CD4-positive, alpha-beta T cell treated with Interleukin-6 at 100 ng/mL for 8 hours (primary cell): ENCODE measurements around the gene TANGO2.

ENCODE experiments used
- DNase-seq: peaks from one replicate; pipeline ENCODE4 v3.0.0-alpha.2; 2020; ENCODE audit warnings: mixed read lengths, low spot score

The TANGO2 gene

DNA sequence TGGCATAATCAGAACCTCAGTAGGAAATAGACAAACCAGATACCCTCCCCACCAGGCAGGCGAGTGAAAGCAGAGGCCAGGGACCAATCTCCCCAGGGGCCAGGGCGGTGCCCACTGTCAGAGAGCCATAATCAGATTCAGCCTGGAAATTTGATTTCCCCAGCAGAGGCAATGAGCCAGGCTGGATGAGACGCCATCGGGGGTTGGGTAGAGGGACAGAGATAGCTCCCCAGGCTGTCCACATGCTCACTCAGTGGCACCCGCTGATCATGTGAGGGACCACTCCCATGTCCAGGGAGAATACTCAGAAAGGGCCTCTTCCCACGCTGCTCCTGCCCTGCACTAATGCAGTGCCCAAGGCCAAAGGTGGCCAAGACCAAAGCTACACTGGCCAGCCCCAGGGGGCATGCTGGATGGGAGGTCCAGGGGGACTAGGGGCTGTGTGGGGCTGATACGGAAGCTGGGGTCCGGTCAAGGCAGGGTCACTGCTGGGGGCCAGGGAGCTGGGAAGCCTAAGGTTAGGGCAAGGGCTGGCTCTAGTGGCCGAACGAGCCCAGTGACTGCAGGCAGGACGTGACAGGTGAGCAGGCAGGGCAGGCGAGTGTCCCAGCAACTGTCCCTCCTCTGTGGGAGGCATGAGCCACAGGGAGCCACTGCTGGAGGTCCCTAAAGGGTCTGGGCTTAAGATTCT is 24.1 kb upstream of the TANGO2 start:
- no peak for DNase-seq

DNA sequence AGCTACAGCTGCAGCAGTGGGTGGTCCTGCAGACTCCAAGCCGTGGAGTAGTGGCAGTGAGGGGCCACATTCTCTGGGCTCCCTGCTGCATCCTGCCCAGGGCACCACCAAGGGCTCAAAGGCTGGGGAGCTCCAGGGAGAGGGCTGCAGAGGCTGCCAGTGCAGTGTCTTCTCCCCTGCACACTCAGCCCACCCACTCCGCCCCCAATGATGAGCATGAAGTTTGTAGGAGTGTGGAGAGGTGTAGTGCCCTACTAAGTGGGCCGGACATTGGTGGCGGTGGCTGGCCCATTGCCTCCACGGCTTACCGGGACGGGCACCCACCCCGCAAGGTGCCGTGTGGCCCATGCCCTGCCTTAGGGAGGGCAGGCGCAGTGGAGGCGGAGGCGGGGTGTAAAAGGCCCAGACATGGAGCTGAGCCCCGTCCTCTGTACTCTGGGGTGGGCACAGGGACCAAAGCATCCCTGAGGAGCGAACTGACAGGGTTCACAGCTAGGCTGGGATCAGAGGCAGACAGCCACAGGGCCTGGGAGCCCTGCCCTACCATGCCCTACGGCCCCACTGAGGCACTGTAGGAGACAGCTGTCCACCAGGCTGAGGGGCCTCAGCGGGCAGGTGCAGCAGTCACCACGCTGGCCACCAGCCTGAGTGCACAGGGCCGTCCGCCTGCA is 23.2 kb upstream of the TANGO2 start:
- DNase-seq, result no peak

DNA sequence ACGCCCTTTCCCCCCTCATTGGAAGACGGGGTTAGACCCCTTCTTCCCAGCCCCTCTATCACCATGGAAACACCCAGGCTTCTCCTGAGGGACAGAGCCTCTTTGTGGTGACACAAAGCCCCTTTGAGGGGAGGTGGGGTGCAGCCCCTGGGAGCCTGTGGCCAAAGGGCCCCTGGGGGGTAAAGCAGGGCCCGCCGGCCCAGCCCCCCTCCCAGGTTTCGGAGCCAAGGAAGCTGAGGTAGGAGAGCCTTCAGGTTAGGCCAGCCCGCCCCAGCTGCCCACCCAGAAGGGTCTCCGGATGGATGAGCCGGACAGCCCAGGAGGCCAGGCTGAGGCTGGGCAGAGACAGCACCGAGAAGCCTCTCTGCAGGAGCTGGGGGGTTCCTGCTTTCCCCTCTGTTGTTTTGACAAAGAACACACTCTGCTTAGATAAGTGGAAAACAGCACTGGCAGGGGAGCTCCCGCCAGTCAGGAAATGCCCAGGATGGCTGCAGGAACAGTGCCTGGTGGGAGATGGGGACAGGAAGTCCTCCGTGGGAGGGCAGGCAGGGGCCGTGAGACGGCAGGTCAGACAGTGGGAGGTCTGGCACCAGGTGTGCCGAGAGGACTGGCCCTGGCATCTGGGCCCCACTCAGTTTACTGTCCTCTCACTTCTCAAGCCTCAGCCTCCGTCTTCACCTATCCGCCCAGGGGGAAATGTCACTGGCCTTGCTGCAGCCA is 22.5 kb upstream of the TANGO2 start:
- DNase-seq, result no peak

DNA sequence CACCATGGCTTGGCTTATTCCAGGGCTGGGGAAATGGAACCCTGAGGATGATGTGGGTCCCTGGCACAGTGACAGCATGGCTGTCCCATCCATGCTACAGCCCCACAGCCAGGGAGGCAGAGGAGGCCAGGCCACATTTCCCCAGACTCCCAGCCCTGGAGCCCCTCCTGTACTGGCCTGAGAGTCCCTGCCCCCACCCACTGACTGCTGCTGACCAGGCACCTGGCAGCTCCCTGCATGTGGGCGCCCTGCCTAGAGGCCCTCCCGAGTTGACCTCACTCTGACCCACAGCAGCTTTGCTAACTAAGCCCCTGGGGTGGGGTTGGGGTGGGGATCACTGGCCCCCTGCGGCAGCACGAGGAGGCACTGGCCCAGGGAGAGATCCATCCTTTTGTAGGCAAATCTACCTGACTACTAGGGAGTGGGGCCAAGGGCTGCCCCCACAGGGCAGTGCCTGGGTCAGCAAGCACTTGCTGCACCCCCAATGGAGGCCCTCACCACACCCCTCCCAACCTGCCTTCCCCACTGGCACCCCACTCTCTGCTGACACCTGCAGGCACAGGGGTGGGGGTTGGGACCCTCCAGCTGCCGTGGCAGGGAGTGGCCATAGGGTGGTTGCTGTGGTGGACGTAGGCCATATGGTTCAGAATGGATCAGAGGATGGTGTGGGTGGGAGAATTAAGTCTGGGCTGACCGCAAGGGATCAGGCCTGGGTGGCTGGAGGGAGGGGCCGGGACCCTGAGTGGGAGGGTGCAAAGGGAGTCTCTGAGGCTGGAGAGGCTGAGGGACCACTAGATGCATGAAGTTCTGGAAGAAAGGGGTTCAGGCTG is 21.7 kb upstream of the TANGO2 start:
- no peak for DNase-seq

DNA sequence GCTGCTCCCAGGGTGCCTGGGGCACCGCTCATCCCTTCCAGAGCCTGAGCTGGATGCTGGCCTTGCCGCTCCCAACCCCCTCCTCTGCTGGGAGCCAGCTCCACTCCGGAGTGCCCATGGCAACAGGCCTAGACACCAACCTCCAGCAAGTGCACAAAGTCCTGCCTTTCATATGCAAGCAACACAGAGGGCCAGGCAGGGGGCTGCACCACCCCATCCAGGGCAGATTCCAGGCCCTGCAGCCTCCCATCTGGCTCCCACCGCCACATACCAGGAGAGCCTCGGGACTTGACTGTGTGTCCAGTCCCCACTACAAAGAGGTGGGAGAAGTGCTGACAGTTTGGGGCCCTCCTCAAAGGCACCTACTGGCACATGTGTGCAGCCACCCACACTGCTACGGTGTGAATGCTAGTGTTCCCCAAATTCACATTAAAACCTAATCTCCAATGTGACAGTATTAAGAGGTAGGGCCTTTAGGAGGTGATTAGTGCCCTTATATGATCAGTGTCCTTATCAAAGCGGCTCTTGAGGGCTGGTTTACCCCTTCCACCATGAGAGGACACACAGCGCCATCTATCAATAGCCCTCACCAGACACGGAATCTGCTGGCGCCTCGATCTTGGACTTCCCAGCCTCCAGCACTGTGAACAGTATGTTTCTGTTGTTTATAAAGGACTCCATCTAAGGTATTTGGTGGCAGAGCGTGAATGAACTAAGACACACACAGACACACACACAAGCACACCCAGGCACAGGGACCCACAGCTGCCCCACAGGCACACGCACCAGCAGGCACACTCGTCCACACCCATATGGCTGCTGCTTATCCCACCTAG is 20.4 kb upstream of the TANGO2 start:
- DNase-seq, result no peak

DNA sequence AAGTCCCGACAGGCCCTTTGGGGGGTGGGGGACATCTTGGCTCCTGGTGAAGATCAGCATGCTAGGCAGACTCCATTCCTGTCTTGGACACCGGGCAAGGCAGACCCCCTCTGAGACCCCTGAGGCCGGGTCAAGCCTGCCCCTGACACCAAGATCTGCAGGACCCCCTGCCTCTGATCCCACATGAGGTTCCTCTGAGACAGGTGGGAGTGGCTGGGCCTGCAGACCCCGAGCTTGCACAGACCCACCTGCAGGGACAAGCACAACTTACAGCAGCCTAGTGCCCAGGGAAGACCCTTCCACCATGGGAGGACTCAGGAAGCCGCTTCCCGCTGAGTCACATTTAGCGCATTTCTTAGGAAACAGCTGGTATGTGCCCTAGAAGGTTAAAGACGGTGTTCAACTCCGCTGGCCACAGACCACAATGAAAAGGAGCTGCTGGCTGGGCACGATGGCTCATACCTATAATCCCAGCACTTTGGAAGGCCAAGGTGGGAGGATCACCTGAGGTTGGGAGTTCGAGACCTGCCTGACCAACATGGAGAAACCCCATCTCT is 19.8 kb upstream of the TANGO2 start:
- DNase-seq, result no peak

DNA sequence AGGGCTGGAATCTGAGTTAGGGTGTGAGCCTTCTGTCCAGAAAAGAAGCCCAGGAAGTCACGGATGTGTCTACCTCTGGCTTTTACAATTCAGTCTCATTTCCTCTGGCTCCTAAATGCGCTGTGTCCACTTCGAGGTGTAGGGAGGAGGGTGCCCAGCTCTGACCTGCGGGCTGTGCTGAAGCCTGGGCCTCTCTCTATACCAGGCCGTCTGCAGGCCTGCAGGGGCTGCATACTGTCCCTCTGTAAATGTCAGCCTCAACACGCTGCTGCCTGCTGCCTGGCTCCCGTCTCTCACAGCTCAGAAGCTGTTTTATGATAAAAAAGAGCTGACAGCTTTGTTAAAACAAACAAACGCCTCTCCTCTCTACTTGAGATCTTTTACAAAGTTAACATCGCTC is 18.8 kb upstream of the TANGO2 start:
- DNase-seq, result no peak

DNA sequence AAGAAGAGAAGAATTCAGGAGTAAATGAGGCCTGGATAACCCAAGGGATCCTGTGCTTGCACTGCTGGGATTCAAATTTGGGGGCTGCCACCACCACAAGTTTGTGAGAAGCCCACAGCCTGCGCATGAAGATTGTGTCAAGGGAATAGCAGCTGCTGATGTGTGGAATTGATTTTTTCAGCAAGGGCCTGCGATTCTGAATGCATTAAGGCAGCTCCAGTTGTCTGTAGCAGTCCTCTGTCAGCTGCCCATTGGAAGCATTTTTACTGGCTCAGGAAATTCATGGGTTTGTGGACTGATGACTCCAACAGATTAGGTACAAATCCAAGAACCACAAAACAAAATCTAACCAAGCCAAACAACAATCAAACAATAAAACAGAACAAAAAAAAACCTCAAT is 18.3 kb upstream of the TANGO2 start:
- DNase-seq, result no peak

DNA sequence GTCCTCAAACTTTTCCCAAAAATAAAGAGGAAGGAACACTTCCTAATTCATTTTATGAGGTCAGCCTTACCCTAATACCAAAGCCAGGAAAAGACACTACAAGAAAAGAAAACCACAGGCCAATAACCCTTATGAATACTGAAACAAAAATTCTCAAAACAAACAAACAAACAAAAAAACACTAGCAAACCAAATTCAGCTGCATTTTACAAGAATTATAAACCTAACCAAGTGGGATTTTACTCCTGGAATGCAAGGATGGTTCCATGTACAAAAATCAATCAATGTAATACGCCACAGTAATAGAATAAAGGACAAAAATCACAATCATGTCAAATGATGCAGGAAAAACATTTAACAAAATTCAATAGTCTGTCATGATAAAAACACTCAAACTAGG is 17.6 kb upstream of the TANGO2 start:
- no peak for DNase-seq

DNA sequence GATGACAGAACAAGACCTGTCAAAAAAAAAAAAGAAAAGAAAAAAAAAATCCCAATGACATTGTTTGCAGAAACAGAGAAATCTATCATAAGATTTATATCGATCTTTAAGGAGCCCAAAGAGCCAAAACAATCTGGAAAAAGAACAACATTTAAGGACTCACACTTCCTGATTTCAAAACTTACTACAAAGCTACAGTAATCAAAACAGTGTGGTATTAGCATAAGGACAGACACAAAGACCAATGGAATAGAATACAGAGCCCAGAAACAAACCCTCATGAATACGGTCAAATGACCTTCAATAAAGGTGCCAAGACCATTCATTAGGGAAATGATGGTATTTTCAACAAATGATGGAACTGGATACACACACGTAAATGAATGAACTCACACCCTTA is 16.4 kb upstream of the TANGO2 start:
- no peak for DNase-seq

DNA sequence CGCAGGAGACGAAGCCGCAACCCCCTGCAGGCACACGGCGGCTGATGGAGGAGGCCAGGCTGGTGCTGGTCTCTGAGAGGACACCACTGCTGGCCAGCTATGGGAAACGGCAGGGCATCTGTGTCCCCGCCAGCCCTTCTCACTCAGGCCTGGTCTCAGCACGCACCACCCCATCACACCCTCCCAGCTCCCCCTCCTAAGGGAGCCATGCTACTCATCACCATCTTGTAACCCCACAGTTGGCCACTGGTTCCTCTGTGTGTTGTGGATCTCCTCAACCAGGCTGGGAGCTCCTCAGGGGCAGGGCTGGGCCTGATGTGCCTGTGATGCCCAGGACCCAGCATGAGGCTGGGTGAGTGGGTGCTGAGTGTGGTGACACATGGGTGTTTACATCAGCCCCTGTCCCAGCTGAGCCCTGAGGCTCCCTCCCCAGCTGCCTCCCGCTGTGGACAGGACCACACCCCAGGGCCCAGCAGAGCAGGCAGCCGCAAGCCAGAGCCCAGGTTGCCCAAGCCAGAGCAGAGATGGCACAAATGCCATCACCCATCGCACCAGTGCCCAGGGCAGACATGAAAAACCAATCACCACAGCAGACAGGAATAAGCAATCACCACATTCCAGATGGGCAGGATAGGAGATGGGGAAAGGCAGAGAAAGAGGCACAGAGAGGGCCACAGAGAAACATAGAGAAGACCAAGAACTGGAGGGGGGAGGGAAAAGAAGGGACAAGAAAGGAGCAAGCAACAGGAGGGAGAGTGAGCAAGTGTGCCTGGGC is 12.5 kb upstream of the TANGO2 start:
- DNase-seq, result no peak

DNA sequence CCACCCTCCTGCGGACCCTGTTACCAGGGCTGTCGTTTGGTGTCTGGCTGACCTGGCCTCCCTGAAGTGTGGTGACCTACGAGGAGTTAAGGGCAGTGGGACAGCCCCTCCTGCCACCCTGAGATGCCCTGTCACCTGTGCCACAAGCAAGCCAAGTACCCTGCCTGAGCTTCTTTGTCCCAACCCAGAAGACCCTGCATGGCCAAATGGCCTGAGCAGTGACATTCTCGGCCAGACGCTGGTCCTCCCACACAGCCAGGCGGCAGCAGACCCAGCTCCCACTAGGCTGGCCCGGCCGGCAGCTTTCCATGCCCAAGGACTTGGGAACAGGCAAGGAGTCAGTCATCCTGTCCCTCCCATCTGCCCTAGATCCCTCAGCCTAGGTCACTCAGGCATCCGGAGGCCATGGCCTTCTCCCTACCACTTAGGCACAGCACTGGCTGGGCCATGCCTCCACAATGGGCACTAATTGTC is 11.9 kb upstream of the TANGO2 start:
- no peak for DNase-seq

DNA sequence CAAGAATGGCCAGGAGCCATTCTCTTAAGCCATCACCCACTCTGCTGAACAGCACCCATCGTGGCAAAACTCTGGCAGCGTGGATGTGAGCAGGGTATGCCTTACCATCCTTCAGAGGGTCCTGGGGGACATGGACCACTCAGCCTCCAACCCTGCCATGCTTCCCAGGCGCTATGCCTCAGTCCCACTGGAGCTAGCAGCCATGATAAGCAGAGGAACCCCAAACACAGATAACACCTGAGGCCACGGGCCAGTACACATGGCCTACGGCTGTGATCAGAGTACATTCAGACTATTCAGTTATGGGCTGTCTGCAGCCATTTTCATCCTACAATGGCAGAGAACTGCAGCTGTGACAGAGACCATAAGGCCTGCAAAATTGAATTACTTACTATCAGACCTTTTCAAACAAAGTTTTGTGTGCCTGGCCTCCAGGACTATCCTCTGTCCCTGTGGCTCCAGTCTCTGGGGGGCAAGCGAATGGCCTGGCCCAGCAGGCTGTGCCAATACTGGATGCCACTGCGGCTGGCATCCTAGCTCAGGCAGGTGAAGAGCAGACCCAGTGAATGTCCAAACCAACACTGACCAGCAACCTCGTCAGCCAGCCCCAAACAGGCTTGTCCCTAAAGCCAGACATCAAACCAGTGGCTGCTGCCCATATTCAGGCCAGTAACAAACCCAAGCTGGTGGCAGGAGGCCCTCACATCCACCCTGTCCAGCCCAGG is 11.2 kb upstream of the TANGO2 start:
- no peak for DNase-seq

DNA sequence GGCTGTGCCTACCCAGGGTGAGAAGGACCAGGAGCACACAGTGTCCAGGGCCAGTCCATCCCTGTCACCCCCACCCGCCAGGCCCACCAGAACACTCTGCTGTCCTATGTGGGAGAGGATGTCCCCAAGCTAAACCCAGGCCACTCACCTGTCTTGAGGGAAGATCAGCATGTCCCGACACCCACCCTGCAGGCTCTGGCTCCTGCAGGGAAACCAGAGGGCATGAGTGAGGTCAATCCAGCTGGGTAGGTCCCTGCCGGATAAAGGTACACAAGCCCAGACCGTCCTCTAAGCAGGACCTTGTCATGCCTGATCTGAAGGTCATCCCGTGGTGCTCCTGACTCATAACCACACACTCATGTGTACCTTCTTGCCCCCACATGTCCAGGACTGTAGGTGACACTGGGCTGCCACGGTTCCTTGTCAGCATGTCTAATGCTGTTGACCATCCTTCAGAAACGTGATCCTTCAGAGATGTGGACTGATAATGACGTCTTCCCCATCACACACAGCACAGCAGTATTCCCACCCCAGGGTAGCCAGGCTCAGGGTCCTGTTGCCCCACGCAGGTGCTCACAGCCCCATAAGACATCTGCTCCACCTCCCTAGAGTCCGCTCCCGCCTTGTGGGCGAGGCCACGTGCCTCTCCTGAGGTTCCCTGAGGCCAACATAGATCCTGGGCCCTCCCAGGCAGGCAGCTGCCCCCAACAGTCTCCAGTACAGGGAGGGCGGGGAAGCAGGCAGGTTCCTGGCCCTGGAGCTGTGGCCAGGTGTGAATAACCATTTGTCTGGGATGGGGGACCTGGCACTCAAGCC is 10.4 kb upstream of the TANGO2 start:
- no peak for DNase-seq

DNA sequence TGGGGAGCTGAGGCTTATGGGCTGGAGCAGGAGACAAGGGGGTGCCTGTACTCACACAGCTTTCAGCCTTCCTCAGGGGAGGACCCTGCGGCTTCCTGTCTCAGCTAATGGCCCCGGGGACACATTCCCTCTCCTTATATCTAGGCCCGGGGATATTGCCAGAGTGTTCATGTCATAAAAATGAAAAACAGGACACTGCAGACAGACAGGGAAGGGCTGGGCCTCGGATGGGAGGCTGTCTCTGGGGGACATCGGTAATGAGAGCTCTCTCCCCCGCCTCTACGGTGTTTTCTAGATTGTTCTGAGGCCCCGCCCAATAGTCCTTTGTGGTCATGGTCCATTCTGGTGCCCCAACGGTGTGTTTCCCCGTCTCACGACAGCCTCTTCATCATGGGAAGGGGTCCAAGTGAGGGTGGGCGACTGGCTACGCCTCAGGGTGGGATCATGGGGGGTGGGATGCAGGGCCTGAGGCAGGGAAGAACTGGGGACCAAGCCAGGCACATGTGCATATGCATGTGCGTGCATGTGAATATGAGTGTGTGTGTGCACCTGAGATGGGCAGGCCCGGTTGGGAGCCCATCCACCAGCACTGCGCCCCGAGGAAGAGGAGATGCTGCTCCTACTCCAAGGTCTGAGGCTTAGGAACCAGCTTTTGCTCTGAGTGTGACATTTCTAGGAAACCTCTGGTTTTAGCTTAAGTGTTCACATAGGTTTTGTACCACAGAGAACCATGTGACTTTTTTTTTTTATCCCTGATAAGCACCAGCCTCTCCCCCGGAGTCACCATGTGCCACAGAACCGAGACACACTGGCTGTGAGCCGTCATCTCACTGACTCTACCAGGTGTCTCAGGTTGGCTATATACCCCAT is 9.6 kb upstream of the TANGO2 start:
- no peak for DNase-seq

DNA sequence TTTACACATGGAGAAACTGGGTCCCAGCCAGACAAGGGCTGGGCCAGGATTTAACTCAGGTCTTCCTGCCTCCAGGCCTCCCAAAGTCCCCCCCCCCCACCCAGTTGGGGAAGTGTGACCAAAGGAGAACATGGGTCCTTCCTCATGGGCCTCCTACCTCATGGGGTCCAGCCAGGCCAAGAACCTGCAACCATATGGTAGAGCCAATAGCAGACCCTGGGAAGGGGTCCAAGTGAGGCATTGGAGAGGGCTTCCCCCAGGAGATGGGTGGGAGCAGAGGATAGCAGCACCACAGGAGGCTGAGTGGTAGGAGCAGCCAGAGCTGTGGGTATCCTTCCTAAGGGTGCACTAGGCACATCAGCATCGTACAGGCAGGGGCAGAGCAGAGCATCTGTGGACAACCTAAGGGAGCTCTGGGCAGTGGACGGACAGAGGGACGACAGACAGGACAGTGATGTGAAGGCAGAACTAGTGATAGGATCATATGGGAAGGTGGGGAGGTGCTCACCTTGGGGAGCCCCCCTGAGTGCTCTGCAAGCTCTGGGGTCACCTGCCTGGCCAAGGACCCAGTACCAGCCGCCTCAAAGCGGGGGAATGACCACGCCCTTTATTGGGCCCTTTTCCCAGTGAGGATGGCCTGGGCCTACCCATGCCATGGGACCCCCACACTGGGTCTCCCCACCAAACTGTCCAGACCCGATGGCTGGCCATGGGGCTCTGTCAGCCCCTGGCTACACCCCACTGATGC is 8.7 kb upstream of the TANGO2 start:
- no peak for DNase-seq

DNA sequence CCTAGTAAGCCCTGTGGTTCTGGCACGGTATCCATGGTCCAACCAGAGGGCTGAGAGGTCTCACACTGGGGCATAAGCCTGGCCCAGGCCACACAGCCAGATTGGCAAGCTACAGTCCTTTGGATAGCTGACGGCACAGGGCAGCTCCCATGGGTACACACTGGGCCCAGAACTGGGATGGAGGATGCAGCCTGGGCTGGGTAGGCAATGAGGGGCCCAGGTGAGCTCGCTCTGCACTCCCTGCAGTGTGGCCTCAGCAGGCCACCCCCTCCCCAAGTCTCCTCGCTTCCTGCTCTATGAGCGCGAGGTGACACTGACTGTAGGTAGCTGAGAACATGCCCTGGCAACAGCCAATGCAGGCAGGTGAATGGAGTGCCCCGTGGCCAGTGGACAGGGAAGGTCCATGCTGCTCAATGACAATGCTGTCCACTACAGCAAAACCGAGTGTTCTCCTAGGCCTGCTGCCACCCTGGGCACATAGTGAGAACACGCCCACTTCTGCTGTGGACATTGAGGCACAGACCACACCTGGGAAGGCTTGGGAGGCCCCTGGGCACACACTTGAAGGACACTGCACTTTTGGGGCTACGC is 8.1 kb upstream of the TANGO2 start:
- DNase-seq, result no peak
